AML-193 (cell line): ENCODE results near the gene PMM2.
"Not testable (repeated sequence)": the region's sequence is repeated elsewhere in the genome, so short reads cannot be mapped to it uniquely, and the experiment has no call there.

ENCODE experiments used
- DNase-seq, 2 experiments: peaks; one replicate each; lab custom pipeline; 2025; lab: John Stamatoyannopoulos, UW

The PMM2 gene

DNA sequence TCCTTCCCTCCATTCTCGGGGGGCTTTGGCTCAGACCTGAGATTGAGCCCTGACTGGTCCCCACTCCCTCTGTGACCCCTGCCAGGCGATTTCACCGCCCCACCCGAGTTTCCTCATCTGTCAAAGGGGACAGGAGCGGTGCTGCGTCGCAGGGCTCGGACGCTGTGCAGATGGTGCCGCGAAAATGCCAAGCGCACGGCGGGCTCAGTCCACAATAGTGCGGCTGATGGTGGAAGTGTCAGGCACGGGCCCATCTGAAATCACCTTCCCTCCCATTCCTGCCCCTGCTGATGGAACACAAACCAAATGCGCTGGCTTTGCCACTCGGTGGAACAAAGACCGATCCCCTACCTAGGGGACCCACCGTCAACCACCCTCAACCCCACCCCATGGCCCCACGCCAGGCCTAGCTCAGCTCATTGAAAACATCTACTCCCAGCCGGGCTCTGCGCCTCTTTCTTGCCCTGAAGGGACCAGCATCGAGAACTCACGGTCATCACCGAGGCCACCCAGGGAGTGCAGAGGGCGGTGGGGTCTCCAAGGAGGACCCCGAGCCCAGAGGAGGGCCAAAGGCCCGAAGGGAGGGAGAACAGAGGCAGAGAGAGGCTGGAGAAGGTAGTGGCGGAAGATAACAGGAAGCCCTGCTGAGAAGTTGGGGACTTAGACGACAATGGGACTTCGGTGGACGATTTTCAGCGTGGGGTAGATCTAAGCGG is 69.7 kb downstream of the PMM2 start:
- no peak for DNase-seq

- no peak for DNase-seq
Observed at GRCh38 chr16:8867932-8868415, 70.3 kb downstream of the PMM2 start.

DNA sequence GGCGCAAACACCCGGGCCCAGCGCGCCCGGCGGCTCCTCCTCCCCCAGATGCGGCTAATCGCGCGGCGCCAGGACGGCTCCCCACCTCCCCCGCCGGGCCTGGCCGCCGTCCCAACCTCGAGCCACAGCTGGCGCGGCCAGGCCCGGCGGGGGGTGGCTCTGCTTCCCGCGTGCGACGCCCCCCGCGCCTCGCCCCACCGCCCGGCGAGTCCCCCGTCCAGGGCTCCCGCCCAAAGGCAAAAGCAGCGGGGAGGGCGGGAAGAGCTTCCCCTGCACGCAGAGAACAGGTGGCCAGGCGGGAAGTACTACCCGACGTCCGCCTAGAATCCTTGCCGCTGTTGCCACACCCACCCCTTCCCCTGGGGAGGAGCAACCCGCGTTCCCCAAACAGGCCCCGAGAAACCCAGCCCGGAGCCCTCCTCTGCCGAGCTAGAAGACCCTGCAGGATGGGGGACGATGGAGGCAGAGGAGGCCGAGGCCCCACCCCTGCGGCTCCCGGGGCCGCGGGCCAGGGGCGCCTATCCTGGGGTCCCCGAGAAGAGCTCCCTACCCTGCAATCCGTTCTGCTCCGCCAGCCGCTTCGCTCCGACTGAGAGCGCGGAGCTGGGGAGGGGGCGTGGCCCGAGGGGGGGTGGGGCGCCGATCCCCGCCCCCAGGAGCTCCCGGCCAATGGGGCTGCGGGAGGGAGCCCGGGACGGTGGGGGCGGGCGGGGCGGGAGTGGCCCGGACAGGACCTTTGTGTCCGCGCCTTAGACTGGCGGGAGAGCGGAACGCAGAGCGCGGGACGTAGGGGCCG is 71.0 kb downstream of the PMM2 start, which contains the start of gene CARHSP1:
Gene CARHSP1, minus strand, starts transcription at position 591 of the 796 bp plus-strand sequence. CDS start 9,678 bp downstream, outside the sequence.
- peak; percentile 76 to 95 for DNase-seq

GRCh38 chr16:8869212-8869987 is 71.8 kb downstream of the PMM2 start:
- DNase-seq: no peak

DNA sequence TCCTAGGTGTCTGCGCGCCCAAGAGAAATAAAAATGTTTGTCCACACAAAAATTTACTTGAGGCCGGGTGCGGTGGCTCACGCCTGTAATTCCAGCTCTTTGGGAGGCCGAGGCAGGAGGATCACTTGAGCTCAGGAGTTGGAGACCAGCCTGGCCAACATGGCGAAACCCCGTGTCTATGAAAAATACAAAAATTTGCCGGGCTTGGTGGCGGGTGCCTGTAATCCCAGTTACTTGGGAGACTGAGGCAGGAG is 72.3 kb downstream of the PMM2 start:
- DNase-seq: not testable (repeated sequence)

DNA sequence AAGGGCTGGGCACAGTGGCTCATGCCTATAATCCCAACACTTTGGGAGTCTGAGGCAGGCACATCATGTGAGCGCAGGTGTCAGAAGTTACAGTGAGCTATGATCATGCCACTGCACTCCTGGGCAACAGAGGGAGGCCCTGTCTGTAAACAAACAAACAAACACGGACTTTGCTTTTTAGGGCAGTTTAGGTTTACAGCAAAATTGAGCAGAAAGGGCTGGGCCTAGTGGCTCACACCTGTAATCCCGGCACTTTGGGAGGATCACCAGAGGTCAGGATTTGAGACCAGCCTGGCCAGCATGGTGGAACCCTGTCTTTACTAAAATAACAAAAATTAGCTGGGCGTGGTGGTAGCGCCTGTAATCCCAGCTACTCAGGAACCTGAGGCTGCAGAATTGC is 74.4 kb downstream of the PMM2 start:
- no peak for DNase-seq

- DNase-seq: peak; percentile 11 to 15
Observed at GRCh38 chr16:8872967-8873865, 75.6 kb downstream of the PMM2 start.

GRCh38 chr16:8873866-8874195 is 76.2 kb downstream of the PMM2 start:
- not testable (repeated sequence) for DNase-seq

GRCh38 chr16:8874388-8874787 is 76.7 kb downstream of the PMM2 start:
- no peak for DNase-seq

DNA sequence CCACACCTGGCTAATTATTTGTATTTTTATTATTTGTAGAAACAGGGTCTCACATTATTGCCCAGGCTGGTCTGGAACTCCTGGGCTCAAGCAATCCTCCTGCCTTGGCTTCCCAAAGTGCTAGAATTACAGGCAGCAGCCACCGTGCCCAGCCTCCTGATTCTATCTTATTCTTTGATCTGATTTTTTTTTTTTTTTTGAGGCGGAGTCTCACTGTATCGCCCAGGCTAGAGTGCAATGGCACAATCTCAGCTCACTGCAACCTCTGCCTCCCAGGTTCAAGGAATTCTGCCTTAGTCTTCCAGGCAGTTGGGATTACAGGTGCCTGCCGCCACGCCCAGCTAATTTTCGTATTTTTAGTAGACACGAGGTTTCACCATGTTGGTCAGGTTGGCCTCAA is 77.7 kb downstream of the PMM2 start:
- not testable (repeated sequence) for DNase-seq

- DNase-seq: no peak
Observed at GRCh38 chr16:8877894-8878522, 80.4 kb downstream of the PMM2 start.

DNA sequence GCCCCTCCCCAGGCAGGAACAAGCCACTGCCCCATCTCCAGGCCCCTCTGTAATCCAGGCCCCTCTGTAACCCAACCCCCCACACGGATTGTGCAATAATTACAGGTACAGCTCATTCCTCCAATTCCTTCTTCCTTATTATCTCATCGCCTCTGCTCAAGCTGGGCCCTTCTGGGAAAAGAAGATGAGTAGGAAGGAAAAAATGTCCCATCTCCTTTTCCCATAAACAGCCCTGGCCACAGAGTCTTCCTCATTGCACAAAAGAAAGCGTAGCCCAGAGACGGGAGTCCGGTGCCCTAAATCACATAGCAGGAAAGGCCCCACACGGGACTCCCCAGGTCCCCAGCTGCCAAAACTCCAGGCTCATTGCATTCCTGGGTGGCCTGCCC is 80.9 kb downstream of the PMM2 start:
- no peak for DNase-seq

- no peak for DNase-seq
Observed at GRCh38 chr16:8880839-8881510, 83.3 kb downstream of the PMM2 start.

DNA sequence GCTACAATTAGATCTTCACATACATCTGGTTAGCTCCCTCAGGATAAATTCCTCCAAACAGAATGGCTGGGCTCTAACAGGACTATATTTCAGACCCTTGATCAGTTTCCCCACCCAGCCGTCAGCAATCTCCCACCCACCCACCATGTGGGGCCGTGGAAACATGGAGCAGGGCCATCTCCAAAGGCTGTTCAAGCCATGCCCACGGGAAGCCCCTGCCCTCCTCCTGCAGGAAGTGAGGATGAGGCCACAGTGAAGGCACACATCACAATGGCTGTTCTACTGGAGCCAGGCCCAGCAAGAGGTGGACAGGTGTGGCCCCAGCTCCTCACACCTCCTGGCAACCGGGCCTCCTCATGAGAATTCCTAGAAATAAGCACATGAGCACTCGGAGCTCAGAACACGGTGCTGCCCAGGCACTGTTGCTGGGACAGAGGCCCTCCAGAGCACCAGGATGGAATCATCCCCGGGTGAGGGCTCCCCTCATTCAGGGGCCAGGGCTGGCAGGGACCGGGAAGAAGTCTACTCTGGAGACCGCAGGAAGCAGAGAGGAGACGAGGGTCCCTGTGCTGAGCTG is 84.5 kb downstream of the PMM2 start, which contains the start of gene LITAFD:
Gene LITAFD, plus strand, starts transcription at position 311 of the 577 bp plus-strand sequence. CDS start 2,005 bp downstream, outside the sequence.
- DNase-seq: no peak

DNA sequence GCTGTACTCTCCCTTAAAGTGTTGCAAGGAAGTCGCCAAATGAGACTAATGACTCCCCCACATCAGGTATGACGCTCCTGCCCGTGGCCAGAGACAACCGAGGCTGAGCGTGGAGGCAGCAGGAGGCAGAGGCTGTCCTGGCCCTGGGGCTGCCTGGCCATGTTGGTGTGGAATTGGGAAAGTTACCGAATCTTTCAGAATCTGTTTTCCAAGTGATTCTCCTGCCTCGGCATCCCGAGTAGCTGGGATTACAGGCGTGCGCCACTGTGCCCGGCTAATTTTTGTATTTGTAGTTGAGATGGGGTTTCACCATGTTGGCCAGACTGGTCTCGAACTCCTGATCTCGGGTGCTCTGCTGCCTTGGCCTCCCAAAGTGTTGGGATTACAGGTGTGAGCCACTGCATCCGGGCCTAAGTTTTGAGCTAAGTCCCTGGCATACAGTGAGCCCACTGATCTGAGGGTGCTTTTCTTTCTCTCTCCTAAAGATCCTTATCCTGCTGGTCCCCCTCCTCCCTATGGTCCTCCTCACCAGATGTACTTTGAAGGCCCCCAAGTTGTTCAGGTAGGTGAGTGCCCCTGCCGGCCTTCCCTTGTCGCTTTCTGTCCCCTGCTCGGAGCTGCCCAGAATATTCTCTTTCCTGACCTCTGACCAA is 85.2 kb downstream of the PMM2 start:
- no peak for DNase-seq

DNA sequence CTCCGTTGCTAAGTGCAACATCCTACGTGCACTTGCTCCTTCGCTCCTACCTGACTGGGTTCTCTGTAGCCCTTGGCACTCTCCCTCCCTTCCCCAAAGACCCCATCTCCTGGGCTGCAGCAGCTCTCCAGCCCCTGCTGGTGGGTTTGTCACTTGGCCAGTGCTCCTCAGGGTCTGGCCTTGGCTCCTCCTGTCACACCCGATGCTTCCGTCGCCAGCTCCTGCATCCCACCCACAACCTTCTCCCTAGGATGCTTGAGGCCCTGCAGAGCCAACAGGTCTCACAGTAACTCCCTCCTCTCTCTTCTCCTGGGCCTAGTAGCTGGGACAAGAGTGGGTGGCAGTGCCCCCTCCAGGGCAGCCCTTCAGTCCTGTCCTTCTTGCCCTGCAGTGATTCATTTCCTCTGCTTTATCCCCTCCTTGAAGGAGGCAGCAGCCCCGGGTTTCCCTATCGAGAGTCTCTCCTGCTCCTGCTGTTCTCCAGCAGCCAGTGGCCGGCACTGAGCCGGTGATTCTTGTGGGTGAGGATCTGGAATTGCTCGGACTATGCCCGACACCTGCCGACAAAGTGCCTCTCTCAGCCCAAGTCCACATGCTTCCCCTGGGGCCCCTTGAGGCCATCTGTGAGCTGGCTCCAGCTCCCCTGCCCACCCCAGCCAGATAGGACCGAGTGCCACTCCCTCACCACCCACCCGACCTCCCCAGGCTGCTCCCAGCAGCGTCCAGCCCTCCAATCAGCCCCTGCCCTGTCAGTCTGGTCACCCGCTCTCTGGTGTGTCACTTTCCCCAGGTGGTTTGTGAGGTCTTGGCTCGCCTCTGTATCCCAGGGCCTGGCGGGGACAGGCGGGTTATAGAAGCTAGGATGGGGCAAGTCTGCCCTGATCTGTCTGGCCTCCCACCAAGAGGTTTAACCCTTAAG is 88.3 kb downstream of the PMM2 start:
- no peak for DNase-seq

GRCh38 chr16:8886593-8887430 is 89.2 kb downstream of the PMM2 start:
- no peak for DNase-seq

GRCh38 chr16:8887431-8887765 is 89.8 kb downstream of the PMM2 start:
- DNase-seq: no peak
